ENCODE data around the gene ILK.

The ILK gene

GRCh38 chr11:6565325-6565724, 38.2 kb upstream of the ILK start:
- Histone ChIP-seq H3K36me3 (ENCODE audit: insufficient read depth, low read length) (0 out of 2 replicates have a peak, but pooled peaks cover 3% of the 10 kb centered on the region), H3K9ac (ENCODE audit: low read length) (no peak overlapping the region), H2AFZ (ENCODE audit: low read length) (no peak overlapping the region), H3K79me2 (ENCODE audit: insufficient read depth, low read length) (no peaks in the 10 kb centered on the region), H3K4me1 (ENCODE audit: insufficient read depth, low read length, severe bottlenecking) (no peaks in the 10 kb centered on the region), H3K27me3 (ENCODE audit: insufficient read depth, low read length) (no peaks in the 10 kb centered on the region), H3K27ac (ENCODE audit: low read depth, low read length, poor library complexity, severe bottlenecking) (no peak overlapping the region), H3K4me3 (ENCODE audit: low read depth, low read length, poor library complexity, severe bottlenecking) (no peak overlapping the region), H3K4me2 (ENCODE audit: low read length) (no peak overlapping the region), H4K20me1 (ENCODE audit: insufficient read depth, low read length) (no peaks in the 10 kb centered on the region), H3F3A (ENCODE audit: insufficient read depth, low read length) (no peaks in the 10 kb centered on the region), H3K9me2 (ENCODE audit: low read depth, low read length) (no peaks in the 10 kb centered on the region), H3K9me3 (ENCODE audit: low read length) (no peaks in the 10 kb centered on the region)
- no peak for TF ChIP-seq EZH2 (IDR thresholded peaks at IDR 0.05; ENCODE audit: borderline replicate concordance, low read length)
- no peak for TF ChIP-seq CTCF (IDR thresholded peaks at IDR 0.05; ENCODE audit: low read length)

- Histone ChIP-seq H2AFZ (ENCODE audit: low read length) (no peak overlapping the region), H3K4me3 (ENCODE audit: low read depth, low read length, poor library complexity, severe bottlenecking) (no peak overlapping the region), H3K79me2 (ENCODE audit: insufficient read depth, low read length) (no peaks in the 10 kb centered on the region), H3K36me3 (ENCODE audit: insufficient read depth, low read length) (0 out of 2 replicates have a peak, but pooled peaks cover 3% of the 10 kb centered on the region), H3K4me2 (ENCODE audit: low read length) (no peak overlapping the region), H3K4me1 (ENCODE audit: insufficient read depth, low read length, severe bottlenecking) (no peaks in the 10 kb centered on the region), H3K9ac (ENCODE audit: low read length) (no peak overlapping the region), H3K27me3 (ENCODE audit: insufficient read depth, low read length) (no peaks in the 10 kb centered on the region), H4K20me1 (ENCODE audit: insufficient read depth, low read length) (no peaks in the 10 kb centered on the region), H3K27ac (ENCODE audit: low read depth, low read length, poor library complexity, severe bottlenecking) (no peak overlapping the region), H3K9me3 (ENCODE audit: low read length) (no peaks in the 10 kb centered on the region), H3K9me2 (ENCODE audit: low read depth, low read length) (no peaks in the 10 kb centered on the region), H3F3A (ENCODE audit: insufficient read depth, low read length) (no peaks in the 10 kb centered on the region)
- TF ChIP-seq CTCF (IDR thresholded peaks at IDR 0.05; ENCODE audit: low read length) (no peak), EZH2 (IDR thresholded peaks at IDR 0.05; ENCODE audit: borderline replicate concordance, low read length) (no peak)
Measured at GRCh38 chr11:6565988-6566703, 37.4 kb upstream of the ILK start.

- no peaks in the 10 kb centered on the region for H3K27me3 ChIP-seq (ENCODE audit: insufficient read depth, low read length)
- H3K36me3 ChIP-seq (ENCODE audit: insufficient read depth, low read length): 0 out of 2 replicates have a peak, but pooled peaks cover 3% of the 10 kb centered on the region
- no peaks in the 10 kb centered on the region for H3F3A ChIP-seq (ENCODE audit: insufficient read depth, low read length)
- no peaks in the 10 kb centered on the region for H4K20me1 ChIP-seq (ENCODE audit: insufficient read depth, low read length)
- H3K9me2 ChIP-seq (ENCODE audit: low read depth, low read length): no peaks in the 10 kb centered on the region
- H3K4me1 ChIP-seq (ENCODE audit: insufficient read depth, low read length, severe bottlenecking): no peaks in the 10 kb centered on the region
- H3K4me2 ChIP-seq (ENCODE audit: low read length): no peak overlapping the region
- TF ChIP-seq CTCF (IDR thresholded peaks at IDR 0.05; ENCODE audit: low read length): no peak
- no peak overlapping the region for H3K4me3 ChIP-seq (ENCODE audit: low read depth, low read length, poor library complexity, severe bottlenecking)
- H3K79me2 ChIP-seq (ENCODE audit: insufficient read depth, low read length): no peaks in the 10 kb centered on the region
- no peak overlapping the region for H3K27ac ChIP-seq (ENCODE audit: low read depth, low read length, poor library complexity, severe bottlenecking)
- no peak overlapping the region for H2AFZ ChIP-seq (ENCODE audit: low read length)
- H3K9ac ChIP-seq (ENCODE audit: low read length): no peak overlapping the region
- H3K9me3 ChIP-seq (ENCODE audit: low read length): no peaks in the 10 kb centered on the region
Measured at GRCh38 chr11:6566704-6567370, 36.7 kb upstream of the ILK start.
